Measurements from ENCODE around the gene FGD3.

DNA sequence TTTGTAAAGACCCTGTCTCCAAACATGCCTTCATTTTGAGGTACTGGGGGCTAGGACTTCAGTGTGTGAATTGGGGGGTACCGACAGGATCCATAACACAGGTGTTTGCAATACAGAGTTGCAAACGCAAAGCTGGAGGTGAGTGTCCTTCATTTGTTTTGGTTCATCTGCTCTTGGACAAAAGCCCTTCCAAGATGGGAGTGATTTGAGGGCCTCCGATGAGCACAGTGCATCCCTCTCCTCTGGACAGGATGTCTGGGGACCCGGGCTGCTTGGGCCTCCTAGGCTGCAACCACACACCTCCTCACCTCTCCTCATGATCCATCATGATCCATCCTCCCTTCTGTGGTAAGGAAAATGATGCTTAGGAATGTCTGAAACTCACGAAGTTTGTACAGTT, 23.8 kb downstream of the FGD3 start:
- no peak for TF ChIP-seq POLR2A (IDR thresholded peaks at IDR 0.05; ENCODE audit: low read depth, low read length)
- no peak for TF ChIP-seq TAF1 (IDR thresholded peaks at IDR 0.05; ENCODE audit: borderline replicate concordance, low read depth, low read length)
- no peak for TF ChIP-seq POLR2AphosphoS5 (IDR thresholded peaks at IDR 0.05; ENCODE audit: low read depth, low read length)
